GM21360 (cell line): ENCODE measurements around the gene CRELD2.

Experiments
- ATAC-seq: cut with Tn5 transposase; IDR thresholded peaks from one replicate; pipeline ENCODE4 v1.9.1; 2021; ENCODE audit warnings: mild to moderate bottlenecking, moderate library complexity; ENCODE audit not compliant: unreplicated experiment

Gene CRELD2

GRCh38 chr22:49966041-49966773 is 47.8 kb downstream of the CRELD2 start:
- no peak for ATAC-seq

GRCh38 chr22:49966774-49967705 is 48.6 kb downstream of the CRELD2 start:
- ATAC-seq: no peak

GRCh38 chr22:49967706-49968208 is 49.3 kb downstream of the CRELD2 start:
- ATAC-seq: no peak

- ATAC-seq: no peak
Measured at GRCh38 chr22:49968313-49968830, 49.9 kb downstream of the CRELD2 start.

GRCh38 chr22:49968831-49969661 is 50.6 kb downstream of the CRELD2 start:
- no peak for ATAC-seq

- ATAC-seq: peak; percentile 1
Measured at GRCh38 chr22:49969751-49970527, 51.5 kb downstream of the CRELD2 start.

- ATAC-seq: peak; percentile 60
Measured at GRCh38 chr22:49970528-49971231, 52.2 kb downstream of the CRELD2 start.

- ATAC-seq: peak; percentile 18
Measured at GRCh38 chr22:49971232-49972162, 53.1 kb downstream of the CRELD2 start.

GRCh38 chr22:49972163-49973017 is 54.0 kb downstream of the CRELD2 start:
- no peak for ATAC-seq

- no peak for ATAC-seq
Measured at GRCh38 chr22:49973018-49973961, 54.9 kb downstream of the CRELD2 start.

- ATAC-seq: peak; percentile 21
Measured at GRCh38 chr22:49975543-49976389, 57.3 kb downstream of the CRELD2 start.

GRCh38 chr22:49976439-49977175 is 58.2 kb downstream of the CRELD2 start:
- peak; percentile 44 for ATAC-seq
